OCI-M1 (cell line): ENCODE results near the gene AFG1L.

ENCODE experiments used
- DNase-seq: peaks from one replicate; lab custom pipeline; 2025; lab: John Stamatoyannopoulos, UW

AFG1L gene

DNA sequence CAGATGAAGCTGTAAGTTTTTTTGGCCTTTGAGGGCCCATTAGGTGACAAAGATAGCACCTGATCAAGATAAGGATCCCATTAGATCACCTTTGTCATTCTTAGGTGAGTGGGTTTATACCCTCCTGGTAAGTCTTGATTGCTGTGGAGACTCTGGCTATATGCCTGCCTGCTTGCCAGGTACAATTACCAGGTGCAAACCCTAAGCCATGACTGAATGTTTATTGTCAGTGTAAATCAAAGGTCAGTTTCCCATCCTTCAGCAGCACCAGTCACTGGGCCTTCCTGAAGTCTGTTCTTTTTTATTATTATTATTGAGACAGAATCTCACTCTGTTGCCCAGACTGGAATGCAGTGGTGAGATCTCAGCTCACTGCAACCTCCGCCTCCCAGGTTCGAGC lies 159.5 kb downstream of the AFG1L start:
- no peak for DNase-seq

DNA sequence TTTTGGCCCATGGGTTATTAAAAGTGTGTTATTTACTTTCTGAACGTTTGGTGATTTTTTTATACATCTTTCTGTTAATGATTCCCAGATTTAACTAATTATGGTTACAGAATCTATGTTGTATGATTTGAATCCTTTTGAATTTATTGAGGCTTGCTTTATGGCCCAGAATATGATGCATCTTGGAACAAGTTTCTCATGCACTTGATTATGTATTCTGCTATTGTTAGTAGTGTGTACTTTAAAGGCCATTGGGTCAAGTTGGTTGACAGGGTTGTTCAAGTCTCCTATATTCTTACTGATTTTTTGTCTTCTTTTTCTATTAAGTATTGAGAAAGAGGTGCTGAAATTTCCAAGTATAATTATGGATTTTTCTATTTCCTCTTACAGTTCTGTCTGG lies 160.8 kb downstream of the AFG1L start:
- no peak for DNase-seq

DNA sequence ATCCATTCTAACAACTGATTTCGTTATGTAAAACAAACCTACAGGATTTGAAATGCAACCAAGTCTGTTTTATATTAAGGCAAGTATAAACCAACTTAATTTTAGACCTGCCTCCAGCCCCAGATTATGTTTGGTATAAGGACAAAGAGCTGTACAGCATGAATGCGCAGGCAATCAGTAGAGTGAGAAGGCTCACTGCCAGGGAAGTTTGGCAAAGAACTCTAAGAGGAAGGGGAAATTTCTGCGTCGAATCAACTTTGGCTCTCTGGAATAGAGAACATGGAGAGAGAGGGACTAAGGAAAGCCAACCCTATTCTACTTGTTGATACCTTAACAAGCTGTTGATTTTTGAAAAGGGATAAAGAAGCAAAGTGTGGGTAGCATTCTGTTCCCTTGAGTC lies 168.9 kb downstream of the AFG1L start:
- DNase-seq = no peak

DNA sequence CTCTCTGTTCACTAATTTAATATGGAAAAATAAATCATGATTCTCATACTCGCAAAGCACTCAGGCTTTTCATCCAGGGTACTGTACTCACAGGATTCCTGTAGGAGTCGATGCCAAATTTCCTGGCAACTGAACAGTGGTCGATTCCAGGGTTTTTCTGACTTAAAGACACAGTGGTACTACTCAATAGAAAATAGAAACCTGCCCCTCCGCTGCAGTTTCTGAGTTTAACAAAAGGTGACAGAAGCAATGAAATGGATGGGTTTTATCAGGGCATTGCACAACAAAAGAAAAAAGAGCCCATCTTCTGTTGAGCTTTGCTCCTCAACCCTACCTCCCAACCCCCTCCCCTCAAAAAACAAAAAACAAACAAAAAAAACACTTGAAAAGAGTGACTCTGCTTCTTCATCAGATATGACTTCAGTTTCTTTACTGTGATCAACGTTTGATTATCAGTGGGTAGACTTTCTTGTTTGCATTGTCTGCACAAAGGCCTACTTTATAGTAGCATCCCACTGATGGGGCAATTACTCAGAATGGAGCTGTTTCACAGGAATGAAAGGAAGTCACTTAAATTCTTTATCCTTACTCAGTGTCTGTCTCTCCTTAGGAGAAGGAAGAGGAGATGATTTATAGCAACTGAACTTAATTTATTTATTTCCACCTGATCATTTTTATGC lies 169.7 kb downstream of the AFG1L start:
- DNase-seq = no peak

DNA sequence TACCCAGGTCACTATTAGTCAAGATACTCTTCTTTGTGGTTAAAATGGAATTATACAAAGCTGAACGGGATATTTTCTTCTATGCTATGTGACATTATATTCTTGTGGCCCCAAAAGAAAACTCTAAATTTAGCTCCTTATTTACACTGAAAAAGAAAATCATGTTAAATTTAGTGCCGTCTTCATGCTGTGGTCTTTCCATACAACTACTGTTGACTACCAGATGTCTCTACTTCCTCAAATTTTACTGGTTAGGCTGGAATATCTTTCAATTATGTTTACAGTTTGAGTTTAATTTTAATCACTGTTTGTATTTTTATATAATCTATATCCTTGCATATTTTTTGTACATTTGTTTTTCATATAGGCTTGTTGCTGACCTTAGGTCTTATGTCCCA lies 170.2 kb downstream of the AFG1L start:
- DNase-seq = peak; percentile 32

DNA sequence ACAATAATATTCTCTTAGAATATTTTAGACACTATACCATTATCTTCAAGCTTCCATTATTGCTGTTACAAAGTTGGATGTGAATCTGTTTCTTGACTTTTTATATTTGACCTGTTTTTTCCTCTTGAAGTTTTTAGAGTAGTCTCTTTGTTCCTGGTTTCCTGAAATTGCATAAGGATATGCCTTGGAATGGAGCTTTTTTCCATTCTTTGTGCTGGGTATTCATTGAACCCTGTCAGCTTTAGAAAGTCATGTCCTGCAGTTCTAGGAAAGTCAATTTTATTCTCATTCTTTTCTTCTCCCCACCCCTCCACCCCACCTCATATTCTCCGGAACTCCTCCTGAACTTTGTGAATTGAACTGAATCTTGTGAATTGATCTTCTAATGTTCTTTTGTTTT lies 173.5 kb downstream of the AFG1L start:
- no peak for DNase-seq

DNA sequence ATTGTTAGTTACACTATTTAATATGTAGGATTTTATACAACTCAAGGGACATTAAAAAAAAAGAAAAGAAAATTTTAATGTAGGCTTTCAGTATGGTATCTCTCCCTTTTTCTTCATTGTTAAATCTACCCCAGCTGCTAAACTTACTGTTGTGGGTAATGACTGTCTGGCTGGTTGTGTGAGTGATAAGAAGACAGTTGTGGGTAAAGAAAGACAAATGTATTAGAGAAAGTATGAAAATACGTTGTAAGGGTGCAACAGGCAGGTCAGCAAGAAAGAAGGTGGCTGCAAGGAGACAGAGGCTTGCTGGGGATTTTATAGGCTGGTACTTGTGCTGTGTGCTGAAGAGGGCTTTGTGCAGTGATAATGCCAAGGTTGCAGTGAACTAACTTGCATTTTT lies 174.5 kb downstream of the AFG1L start:
- peak; percentile 76 for DNase-seq

DNA sequence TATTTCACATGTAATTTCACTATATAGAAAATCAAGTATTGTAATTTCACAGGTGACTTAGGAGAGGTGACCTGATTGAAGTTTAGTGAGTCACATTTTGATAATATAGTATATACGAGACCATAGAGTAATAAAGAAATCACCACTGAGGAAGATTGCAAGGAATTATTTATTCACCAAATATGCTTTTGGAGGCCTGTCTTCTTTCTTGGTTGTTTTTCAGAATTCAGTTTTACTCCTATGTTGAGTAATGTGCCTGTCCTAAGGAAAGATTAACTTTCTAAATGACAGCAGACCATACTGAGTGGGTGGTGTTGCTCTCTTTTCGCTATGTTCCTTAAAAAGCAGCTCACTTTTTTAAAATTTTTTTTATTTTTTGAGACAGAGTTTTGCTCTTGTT lies 178.3 kb downstream of the AFG1L start:
- DNase-seq = no peak

DNA sequence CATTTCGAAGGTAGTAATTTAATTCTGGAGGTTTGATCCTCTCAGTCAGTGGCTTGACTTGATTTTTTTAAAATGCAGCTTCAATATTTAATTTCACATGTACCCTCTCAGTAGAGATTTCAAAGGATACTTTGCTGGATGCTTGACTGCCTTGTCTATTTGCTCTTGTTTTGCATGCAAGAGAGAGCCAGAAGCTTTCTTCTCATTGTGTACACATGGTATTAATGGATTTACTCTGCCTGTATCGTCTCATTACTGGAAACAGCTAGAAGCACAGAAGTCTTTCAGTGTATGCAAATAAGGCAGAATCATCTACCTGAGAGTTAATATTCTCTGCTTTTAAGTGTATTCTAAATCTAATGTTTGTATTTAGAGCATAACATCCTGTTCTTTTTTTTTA lies 181.5 kb downstream of the AFG1L start:
- no peak for DNase-seq

DNA sequence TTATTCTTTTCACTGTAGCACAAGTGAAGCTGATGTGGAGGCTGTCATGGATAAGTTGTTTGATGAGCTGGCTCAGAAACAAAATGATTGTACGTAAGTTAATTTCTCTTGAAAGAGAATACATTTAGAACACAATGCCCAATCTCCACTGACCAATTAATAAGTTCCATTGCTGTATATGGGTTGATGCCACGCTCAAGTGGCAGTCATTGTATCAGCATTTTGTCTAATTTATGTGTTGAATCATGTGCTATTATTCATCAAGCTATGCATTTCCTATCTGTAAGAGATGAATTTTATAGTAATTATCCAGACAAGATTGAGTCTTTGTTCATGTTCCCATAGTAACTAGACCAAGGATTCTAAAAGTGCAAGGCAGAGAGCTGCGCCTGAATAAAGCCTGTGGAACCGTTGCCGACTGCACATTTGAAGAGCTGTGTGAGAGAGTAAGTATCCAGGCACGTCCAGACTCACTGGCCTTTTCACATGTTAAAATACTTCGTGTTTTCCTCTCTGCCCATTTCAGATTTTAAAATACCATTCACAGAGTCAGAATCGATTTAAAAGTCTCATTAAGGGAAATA lies 182.1 kb downstream of the AFG1L start:
- DNase-seq = no peak

DNA sequence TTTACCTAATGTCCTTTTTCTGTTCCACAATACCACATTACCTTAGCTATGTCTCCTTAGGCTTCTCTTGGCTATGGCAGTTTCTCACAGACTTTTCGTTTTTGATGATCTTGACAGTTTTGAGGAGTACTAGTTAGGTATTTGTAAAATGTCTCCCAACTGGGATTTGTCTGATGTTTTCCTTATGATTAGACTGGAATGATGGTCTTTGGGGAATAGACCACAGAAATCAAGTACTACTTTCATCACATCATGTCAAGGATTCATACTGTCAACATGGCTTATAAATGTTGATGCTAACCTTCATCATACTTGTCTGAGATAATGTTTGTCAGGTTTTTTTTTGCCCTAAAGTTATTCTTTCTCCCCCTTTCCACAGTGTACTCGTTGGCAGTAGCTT lies 187.7 kb downstream of the AFG1L start:
- DNase-seq = no peak

DNA sequence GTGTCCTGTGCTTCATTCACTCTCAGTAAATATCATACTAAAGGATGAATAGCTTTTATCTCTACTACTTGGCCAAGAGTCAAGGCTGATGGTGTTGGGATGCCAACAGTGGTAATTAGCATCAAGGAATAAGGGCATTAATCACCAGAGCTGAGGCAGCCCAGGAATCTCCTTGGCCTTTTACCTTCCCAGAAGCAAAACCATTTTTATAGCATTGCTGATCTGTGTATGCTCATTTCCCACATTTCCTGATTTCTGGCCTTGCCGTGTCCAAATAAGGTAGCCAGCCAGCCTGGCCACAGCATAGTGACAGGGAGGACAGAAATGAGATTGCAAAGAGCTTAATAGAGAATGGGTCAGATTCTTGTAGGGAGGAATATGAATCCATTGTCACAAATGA lies 189.2 kb downstream of the AFG1L start:
- DNase-seq = no peak

DNA sequence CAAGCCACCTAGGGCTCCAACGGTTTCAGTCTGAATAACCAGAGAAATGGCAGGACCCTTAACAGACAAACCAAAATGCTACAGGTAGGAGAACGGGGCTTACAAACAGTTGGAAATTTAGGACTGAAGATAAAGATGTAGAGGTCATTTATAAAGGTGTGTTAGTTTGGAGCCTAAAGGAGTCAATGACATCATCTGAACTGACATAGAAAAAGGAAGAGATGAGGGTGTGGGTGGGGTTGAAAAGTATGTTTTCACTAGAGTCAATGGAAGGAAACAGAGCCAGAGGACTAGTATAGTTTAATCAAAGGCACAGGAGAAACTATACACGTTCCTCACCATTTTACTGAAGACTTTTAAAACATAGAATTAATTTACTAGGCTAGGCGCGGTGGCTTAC lies 194.8 kb downstream of the AFG1L start:
- no peak for DNase-seq

DNA sequence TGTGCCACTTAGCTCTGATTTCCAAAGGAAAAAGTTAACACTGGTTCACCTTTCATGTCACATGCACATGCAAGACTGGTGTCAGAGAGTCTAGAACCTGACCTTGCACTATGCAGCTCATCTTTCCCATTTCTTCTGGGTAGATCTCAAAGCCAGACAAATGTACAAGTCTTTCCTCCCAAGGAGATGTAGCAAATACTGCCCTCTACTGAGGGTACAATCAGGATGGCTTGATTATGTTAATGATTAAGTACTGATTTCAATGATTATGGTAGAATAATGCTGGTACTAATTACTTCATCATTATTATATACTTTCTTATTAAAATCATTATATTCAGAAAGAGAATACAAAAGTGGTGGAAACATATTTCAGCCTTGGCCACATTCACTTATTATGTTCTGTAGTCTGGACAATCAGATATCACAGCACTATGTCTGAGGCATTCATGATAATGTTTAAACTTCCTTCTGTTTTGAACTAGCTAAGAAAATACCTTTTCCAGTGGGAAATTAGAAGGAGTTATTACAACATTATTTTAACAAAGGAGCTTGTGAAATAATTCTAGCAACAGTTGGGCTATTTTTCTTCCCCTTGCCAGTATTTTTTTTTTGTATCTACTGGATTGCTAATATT lies 197.4 kb downstream of the AFG1L start:
- DNase-seq = peak; percentile 81

DNA sequence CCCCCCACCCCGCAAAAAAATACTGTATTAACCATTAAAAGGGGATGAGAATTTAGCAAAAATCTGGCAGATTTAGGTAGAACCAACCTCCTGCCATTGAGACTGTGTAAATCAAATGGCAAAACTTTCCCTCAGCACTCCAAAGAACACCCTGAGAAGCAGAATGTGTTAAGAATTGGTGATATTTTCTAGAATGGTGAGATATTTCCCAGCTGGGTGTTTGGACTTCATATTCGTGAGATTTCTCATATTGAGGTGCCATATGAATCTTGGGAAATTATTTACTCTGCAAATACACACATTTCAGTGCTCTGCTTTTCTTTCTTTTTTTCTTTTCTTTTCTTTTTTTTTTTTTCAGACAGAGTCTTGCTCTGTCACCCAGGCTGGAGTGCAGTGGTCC lies 199.6 kb downstream of the AFG1L start:
- DNase-seq = no peak

DNA sequence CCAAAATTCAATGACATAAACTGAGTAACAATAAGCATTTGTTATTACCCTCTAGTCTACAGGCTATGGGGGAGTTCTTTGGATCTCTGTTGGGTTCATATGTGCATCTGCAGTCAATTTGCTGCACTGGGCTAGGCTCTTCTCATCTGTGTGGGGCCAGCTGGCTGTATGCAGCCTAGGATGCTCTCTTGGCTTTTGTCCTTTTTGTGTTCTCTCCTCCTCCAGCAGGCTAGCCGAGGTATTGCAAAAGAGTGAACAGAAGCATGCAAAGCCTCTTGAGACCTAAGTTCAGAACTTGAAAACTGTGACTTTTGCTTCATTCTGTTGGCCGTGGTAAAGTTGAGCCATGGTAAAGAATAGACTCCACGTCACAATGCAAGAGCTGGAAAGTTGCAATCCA lies 203.0 kb downstream of the AFG1L start:
- peak; percentile 66 for DNase-seq

DNA sequence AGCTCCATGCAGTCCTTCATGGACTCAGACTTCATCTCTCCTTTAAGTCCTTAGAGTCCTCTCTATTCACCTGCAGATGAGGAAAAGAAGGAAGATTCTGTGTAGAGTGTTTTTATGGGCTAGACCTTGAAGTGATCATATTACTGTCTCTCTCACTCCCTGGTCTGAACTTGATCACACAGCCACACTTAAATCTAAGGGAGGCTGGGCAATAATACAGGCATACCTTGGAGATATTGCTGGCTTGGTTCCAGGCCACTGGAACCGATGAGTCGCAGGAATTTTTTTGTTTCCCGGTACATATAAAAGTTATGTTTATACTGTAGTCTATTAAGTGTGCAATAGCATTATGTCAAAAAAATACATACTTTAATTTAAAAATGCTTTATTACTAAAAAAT lies 206.7 kb downstream of the AFG1L start:
- DNase-seq = no peak

DNA sequence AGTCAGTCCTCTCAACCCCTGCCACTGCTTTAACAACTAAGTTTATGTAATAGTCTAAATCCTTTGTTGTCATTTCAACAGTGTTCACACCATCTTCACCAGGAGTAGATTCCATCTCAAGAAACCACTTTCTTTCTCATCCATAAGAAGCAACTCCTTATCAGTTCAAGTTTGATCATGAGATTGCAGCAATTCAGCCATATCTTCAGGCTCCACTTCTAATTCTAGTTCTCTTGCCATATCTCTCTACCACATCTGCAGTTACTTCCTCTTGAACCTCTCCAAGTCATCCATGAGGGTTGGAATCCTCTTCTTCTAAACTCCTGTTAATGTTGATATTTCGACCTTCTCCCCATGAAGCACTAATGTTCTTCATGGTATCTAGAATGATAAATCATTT lies 208.0 kb downstream of the AFG1L start:
- DNase-seq = peak; percentile 72

DNA sequence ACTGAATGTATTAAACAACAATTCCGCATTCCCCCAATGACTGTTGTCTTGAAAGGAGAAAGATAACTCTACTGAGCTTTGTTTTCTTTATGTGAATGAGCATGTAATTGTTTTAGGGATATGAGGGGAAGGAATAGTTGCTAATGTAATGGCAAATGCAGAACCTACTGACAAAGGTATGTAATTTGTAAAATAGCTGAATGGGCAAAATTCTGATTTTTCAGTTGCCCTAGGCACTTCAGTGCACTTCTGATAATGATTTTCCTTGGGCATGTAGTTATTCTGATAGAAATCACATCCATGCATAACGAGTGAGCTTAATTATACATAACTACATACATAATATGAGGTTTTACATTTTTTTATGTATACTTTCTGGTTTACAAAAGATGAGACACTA lies 212.5 kb downstream of the AFG1L start:
- DNase-seq = no peak

DNA sequence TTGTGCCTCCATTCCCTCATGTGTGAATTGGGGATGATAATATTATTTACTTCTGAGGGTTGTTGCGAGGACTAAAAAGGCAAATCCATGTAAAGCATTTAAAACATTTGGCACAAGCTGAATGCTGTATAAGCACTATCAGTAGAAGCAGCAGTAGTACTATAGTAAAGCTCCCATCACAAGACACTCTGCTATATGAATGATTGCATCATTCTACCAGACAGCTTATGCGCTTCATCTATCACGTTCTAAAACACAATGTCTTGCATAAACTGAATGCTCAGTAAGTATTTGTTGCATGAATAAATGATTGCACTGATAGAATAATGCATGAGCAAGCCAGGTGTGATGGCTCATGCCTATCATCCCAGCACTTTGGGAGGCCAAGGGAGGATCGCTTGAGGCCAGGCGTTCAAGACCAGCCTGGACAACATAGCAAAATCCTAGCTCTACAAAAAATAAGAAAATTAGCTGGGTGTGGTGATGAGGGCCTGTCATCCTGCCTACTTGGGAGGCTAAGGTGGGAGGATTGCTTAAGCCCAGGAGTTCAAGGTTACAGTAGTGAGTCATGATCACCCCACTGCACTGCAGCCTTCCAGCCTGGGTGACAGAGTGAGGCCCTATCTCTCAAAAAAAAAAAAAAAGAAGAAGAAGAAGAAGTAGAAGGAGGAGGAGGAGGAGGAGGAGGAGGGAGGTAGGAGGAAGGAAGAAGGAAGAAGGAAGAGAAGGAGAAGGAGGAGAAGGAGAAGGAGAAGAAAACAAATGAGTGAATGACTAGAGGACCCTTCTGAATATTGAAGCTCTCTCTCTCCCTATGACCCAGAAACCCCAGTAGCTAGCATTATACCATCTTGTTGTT lies 215.8 kb downstream of the AFG1L start:
- peak; percentile 29 for DNase-seq

DNA sequence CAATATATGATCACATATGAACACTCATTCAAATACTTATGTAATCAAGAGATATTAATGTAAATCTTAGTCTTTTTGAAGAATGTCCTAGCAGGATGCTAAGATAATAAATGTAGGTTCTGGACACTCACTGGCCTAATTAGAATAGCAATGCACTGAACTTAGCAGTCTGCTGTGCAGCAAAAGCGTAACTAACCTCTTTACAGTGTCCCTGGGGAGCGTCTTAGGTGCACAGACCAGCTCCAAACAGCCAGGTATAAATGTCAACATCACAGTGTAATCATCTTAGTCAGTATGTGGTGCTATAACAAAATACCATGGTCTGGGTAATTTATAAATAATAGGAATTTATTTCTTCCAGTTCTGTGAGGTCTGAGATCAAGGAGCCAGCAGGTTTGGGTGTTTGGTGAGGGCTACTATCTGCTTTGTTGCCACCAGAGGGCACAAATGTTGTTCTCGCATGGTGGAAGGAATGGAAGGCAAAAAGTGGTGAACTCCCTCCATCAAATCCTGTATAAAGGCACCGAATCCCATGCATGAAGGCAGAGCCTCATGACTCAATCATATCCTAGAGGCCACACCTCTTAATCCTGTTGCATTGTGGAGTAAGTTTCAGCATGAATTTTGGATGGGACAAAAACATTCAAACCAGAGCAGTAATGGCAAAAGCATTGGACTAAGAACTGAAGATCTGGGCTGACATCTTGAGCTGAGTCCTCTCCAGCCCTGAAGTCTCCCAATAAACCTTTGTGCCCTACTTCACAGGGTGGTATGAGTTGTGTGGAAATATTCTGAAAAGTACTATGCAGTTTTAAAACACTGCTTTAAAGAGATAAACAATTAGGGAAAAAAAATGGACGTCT lies 224.1 kb downstream of the AFG1L start:
- DNase-seq = peak; percentile 37

DNA sequence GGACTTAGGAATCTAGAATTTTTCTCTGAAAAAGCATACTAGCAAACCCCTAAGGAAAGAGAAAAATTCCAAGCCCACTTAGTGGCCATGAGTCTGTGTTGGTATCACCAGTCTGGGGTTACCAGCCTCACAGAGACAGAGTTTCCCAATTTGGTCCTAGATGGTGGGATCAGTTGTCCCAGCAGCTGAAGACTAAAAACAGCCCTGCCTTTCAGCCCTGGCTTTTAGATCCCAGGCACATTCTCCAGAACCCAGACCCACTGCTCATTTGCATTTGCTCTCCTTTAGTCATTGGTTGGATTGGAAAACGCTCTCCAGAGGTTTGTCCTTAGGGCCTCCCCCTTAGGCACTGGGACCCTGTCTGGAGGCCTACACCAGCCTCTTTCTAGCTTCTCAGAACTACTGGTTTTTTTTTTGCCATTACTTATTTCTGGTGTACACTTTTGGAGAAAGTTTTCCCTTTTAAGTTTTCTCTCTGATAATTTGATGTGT lies 226.8 kb downstream of the AFG1L start:
- DNase-seq = no peak
